ENCODE results near the gene PCIF1. TPM values are rescaled to one million over a fixed set of nuclear protein-coding genes. Genes with fewer than 3 reads are reported as not detected.

PCIF1 gene
- total and polyA plus RNA-seq, 9 of the 15 experiments (the other 6 are each of a cell fraction or from before 2014, with no cell fraction given): 5.8 to 29.4 (median 11.3) TPM

GRCh38 chr20:45944965-45945677 lies 10.6 kb downstream of the PCIF1 start:
- intact Hi-C loops (cut with micrococcal nuclease) (no loop called here), in situ Hi-C loops (cut with MboI) (no loop called here)
- ATAC-seq: no peak
- peaks cover 13% of the 10 kb centered on the region; the same call in 1 of the 2 replicates for H4K20me1 ChIP-seq (replicated peaks; ENCODE audit: control insufficient read depth, insufficient read depth, low read length)
- H3K27me3 ChIP-seq (ENCODE audit: control insufficient read depth in 2 of 2, insufficient read depth in 2 of 2, low read length in 2 of 2): no peaks in the 10 kb centered on the region
- no peaks in the 10 kb centered on the region for H3K9me3 ChIP-seq (replicated peaks; ENCODE audit: control insufficient read depth, insufficient read depth, low read depth, low read length)
- H3K36me3 ChIP-seq (ENCODE audit: control insufficient read depth, insufficient read depth, low read length): peaks cover 91% of the 10 kb centered on the region
- CTCF ChIA-PET (ENCODE audit: low intra/inter-chr PET ratio): no interaction called here
- peaks cover 20 to 44% of the 10 kb centered on the region in 2 experiments for H3K4me1 ChIP-seq (replicated peaks in 1 of 2; ENCODE audit: control insufficient read depth in 2 of 2, insufficient read depth in 2 of 2, low read length in 2 of 2)
- no peak overlapping the region for H2AFZ ChIP-seq (ENCODE audit: low read depth, low read length)
- H3K4me2 ChIP-seq (ENCODE audit: insufficient read depth, low read length): no peak overlapping the region
- H3K9ac ChIP-seq (ENCODE audit: insufficient read depth in 1 of 2, low read depth in 2 of 2, low read length in 2 of 2): peak overlapping the region in 1 of 2 experiments; percentile 71; a peak in 2 of 4 replicates
- POLR2A ChIA-PET: interaction anchor here (0.7 to 2.7 kb wide), 7 partner anchors 8 to 88 kb away, joined by 3 to 15 read pairs (median 7); partner anchors contain the start of genes ACOT8, PCIF1 and ZSWIM3
- BruUV-seq (replicated peaks): no TSS peak
- peak; percentile 40 for FAIRE-seq
- H3K4me3 ChIP-seq: no peak overlapping the region
- no peaks in the 10 kb centered on the region for H3K79me2 ChIP-seq (ENCODE audit: control insufficient read depth, insufficient read depth, low read length)
- 85% methylated on average over 18 of the region's 19 CpGs for WGBS (ENCODE audit: insufficient coverage, low coverage, missing lambda C conversion rate)
- no peak for DNase-seq (ENCODE audit: extremely low read depth in 1 of 4, low spot score in 3 of 4)
- H3K27ac ChIP-seq (ENCODE audit: extremely low read depth, low read depth, low read length): peak overlapping the region; percentile 75; the same call in 2 of the 3 replicates
- TF ChIP-seq NFE2L1 (tag; IDR thresholded peaks at IDR 0.05; ENCODE audit: borderline replicate concordance, low read depth) (no peak), ZC3H8 (IDR thresholded peaks at IDR 0.05) (no peak), TBP (optimal IDR thresholded peaks at IDR 0.05; ENCODE audit: low read depth, low read length) (no peak), DPF2 (IDR thresholded peaks at IDR 0.05) (no peak), SMARCA5 (IDR thresholded peaks at IDR 0.05) (no peak), STAT5A (IDR thresholded peaks at IDR 0.05; ENCODE audit: borderline replicate concordance, low read length) (no peak), PURB (CRISPR knock-in tag; IDR thresholded peaks at IDR 0.05; ENCODE audit: low read depth) (no peak), SMC3 (conservative IDR thresholded peaks at IDR 0.05; ENCODE audit: insufficient read depth, low read depth, low read length) (no peak), TAF7 (tag; IDR thresholded peaks at IDR 0.05) (no peak), MED1 (CRISPR knock-in tag; IDR thresholded peaks at IDR 0.05; ENCODE audit: borderline replicate concordance) (no peak), RNF219 (CRISPR knock-in tag; IDR thresholded peaks at IDR 0.05) (no peak), SRSF1 (IDR thresholded peaks at IDR 0.05; ENCODE audit: low read depth, low read length) (no peak), ADNP (tag; IDR thresholded peaks at IDR 0.05) (no peak), ZNF740 (CRISPR knock-in tag; IDR thresholded peaks at IDR 0.05) (no peak), ZNF740 (tag; IDR thresholded peaks at IDR 0.05) (no peak), MYBL2 (IDR thresholded peaks at IDR 0.05; ENCODE audit: low read depth) (no peak), MYBL2 (CRISPR knock-in tag; IDR thresholded peaks at IDR 0.05; ENCODE audit: borderline replicate concordance) (no peak), ID3 (CRISPR knock-in tag; IDR thresholded peaks at IDR 0.05) (no peak), ID3 (tag; IDR thresholded peaks at IDR 0.05) (no peak), NR2F6 (CRISPR knock-in tag; IDR thresholded peaks at IDR 0.05) (no peak), MAFF (IDR thresholded peaks at IDR 0.05; ENCODE audit: low read length) (no peak)
- peaks cover 8% of the 10 kb centered on the region for H3K9me1 ChIP-seq (ENCODE audit: control insufficient read depth, insufficient read depth, low read length)

Measured in K562 (cell line).